AG04449 (cell line): ENCODE data around the gene TSGA10IP.

Source experiments
- CTCF ChIA-PET: fragments of 350-600 bp; formaldehyde crosslinking; extraction: SDS; loops from one replicate; lab custom pipeline; 2021; ENCODE audit warnings: antibody characterized with exemption; lab: Yijun Ruan, JAX
- POLR2A ChIA-PET: fragments of 400-600, 350-600 bp; formaldehyde crosslinking; extraction: SDS; loops from one replicate; lab custom pipeline; 2020; ENCODE audit warnings: antibody characterized with exemption, inconsistent platforms; lab: Yijun Ruan, JAX
- DNase-seq: peaks from one replicate; pipeline ENCODE4 v3.0.0-alpha.2; 2010; ENCODE audit warnings: low read depth, low spot score
- H3K4me3 ChIP-seq: 2 replicates; pipeline ENCODE4 v1.5.1; 2011; ENCODE audit warnings: low read depth, mild to moderate bottlenecking, control low read depth, low read length
- TF ChIP-seq, protein P1 (sequence below): IDR thresholded peaks from one replicate; pipeline ENCODE4 v1.5.1; 2011; ENCODE audit warnings: mild to moderate bottlenecking, moderate library complexity, low read length, control low read depth, inconsistent platforms; ENCODE audit not compliant: insufficient read depth; ENCODE audit errors: missing control alignments

TSGA10IP gene

DNA sequence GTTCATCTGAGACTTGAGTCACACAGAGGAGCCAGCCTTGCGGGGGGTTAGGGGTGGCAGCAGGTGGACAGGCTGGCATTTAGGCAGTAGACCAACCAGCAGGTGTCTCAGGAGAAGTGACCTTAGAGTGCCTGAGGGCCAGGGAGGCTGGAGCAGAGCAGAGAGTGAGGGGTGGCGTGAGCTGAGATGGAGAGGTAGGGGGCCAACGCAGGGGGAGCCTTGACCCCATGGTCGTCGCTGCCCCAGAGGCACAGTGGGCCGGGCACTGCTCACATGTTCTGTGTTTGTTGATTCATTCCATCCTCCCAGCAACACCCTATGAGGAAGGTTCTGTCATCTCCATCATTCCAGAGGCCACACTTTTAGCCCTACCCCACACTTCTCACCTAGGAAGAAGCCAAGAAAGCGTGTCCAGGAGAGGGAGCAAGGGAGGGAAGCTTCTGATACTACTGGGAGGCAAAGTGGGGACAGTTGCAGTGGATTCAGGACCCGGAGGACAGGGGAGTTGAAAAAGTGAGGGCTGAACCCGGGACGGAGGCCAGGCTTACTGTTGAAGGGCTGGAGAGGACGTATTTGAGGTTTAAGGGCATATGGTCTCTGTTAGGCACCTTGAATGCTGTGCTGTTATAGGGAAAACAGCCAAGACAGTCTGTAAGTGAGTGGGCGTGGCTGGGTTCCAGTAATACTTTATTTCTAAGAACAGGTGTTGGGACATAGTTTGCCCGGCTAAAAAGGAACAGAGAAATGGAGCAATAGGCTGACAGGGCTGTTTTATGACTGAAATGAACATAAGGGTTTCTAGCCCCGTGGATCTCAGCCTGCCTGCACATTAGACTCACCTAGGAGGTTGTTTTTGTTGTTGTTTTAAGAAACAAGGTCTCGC is 23.6 kb downstream of the TSGA10IP start:
- DNase-seq = no peak
- ChIA-PET POLR2A (no interaction called here), CTCF (interaction anchor here (1.4 to 44.9 kb wide), 2 partner anchors 11 to 86 kb away, joined by 3 to 1090 read pairs; partner anchors contain the start of genes CCDC85B, CTSW, EFEMP2 and FIBP)
- no peak overlapping the region for H3K4me3 ChIP-seq
- TF ChIP-seq, protein P1, sequence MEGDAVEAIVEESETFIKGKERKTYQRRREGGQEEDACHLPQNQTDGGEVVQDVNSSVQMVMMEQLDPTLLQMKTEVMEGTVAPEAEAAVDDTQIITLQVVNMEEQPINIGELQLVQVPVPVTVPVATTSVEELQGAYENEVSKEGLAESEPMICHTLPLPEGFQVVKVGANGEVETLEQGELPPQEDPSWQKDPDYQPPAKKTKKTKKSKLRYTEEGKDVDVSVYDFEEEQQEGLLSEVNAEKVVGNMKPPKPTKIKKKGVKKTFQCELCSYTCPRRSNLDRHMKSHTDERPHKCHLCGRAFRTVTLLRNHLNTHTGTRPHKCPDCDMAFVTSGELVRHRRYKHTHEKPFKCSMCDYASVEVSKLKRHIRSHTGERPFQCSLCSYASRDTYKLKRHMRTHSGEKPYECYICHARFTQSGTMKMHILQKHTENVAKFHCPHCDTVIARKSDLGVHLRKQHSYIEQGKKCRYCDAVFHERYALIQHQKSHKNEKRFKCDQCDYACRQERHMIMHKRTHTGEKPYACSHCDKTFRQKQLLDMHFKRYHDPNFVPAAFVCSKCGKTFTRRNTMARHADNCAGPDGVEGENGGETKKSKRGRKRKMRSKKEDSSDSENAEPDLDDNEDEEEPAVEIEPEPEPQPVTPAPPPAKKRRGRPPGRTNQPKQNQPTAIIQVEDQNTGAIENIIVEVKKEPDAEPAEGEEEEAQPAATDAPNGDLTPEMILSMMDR = no peak

DNA sequence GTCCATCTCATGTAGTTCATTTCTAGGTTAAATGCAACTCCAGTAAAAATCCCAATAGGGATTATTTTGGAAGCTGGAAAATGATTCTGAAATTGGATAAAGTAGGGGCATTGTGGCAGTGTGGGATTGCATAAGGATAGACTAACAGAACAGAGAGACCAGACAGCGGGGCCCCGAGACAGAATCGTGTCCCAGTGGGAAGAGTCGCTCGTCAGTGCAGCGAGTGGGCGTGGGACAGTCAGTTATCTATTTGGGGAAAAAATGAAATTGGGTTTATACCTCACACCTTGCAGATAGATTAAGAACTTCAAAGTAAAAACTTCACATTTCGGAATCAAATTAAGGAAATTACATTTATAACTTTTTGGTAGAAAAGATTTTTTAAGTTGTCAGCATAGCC is 26.8 kb downstream of the TSGA10IP start:
- H3K4me3 ChIP-seq = no peak overlapping the region
- ChIA-PET CTCF (interaction anchor here (1.0 to 44.9 kb wide), 4 partner anchors 11 to 261 kb away, joined by 3 to 1090 read pairs (median 14); partner anchors contain the start of genes CCDC85B, CTSW, EFEMP2 and FIBP), POLR2A (no interaction called here)
- TF ChIP-seq, protein P1 = no peak
- no peak for DNase-seq

GRCh38 chr11:65973439-65974110 is 28.3 kb downstream of the TSGA10IP start:
- TF ChIP-seq, protein P1 = no peak
- ChIA-PET POLR2A (interaction anchor here (1.0 kb wide), 1 partner anchor 11 kb away, joined by 3 read pairs; no protein-coding TSS in a partner anchor), CTCF (interaction anchor here (3.0 to 44.9 kb wide), 2 partner anchors 12 to 91 kb away, joined by 11 to 1090 read pairs; partner anchors contain the start of genes CCDC85B, CTSW, EFEMP2 and FIBP)
- no peak for DNase-seq
- no peak overlapping the region for H3K4me3 ChIP-seq

GRCh38 chr11:65975771-65976170 is 30.5 kb downstream of the TSGA10IP start:
- CTCF ChIA-PET = interaction anchor here (0.8 to 44.9 kb wide), 3 partner anchors 10 to 93 kb away, joined by 3 to 1090 read pairs (median 11); partner anchors contain the start of genes CCDC85B, CTSW, EFEMP2 and FIBP
- TF ChIP-seq, protein P1 = no peak
- no peak for DNase-seq
- POLR2A ChIA-PET = interaction anchor here (1.1 kb wide), 1 partner anchor 77 kb away, joined by 3 read pairs; no protein-coding TSS in a partner anchor
- no peak overlapping the region for H3K4me3 ChIP-seq

GRCh38 chr11:65976216-65977176 is 31.2 kb downstream of the TSGA10IP start:
- TF ChIP-seq, protein P1 = no peak

More at GRCh38 chr11:65976216-65977176, 31.2 kb downstream of the TSGA10IP start:
- CTCF ChIA-PET = interaction anchor here (1.0 to 44.9 kb wide), 6 partner anchors 9 to 159 kb away, joined by 3 to 1090 read pairs (median 6); partner anchors contain the start of genes CCDC85B, CTSW, EFEMP2 and FIBP
- no peak overlapping the region for H3K4me3 ChIP-seq
- POLR2A ChIA-PET = no interaction called here
- no peak for DNase-seq
